NCI-H1436 treated with DMSO at 0.1 percent for 48 hours (cell line): Measurements from ENCODE around the gene PTK6.

Source experiments
- DNase-seq: peaks from one replicate; lab custom pipeline; 2025; lab: John Stamatoyannopoulos, UW

The PTK6 gene

GRCh38 chr20:63543131-63543530 lies 6.0 kb upstream of the PTK6 start:
- no peak for DNase-seq

- no peak for DNase-seq
Observed at GRCh38 chr20:63542696-63543095, 5.5 kb upstream of the PTK6 start.

DNA sequence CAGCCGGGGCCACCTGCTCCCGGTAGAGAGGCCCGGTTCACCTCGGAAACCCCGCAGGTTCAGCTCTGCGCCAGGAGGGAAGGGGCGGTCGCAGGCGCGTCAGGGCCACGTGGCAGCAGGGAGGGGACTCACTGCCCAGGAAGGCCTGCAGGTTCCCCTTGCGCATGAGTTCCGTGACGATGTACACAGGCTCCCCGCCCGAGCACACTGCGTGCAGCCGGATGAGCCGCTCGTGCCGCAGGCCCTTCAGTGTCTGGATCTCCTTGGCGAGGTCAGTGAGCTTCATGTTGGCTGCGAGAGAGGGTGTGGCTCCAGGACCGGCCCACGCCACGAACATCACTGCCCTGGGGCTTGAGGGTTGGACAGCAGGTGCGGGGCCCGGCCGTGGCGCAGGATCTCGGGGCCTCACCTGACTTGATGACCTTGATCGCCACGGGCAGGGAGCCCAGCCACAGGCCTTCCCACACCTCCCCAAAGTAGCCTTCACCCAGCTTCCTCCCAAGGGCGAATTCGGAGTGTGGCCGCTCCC lies 4.9 kb upstream of the PTK6 start:
- no peak for DNase-seq

GRCh38 chr20:63541371-63541770 lies 4.2 kb upstream of the PTK6 start:
- no peak for DNase-seq

GRCh38 chr20:63540417-63541186 lies 3.4 kb upstream of the PTK6 start:
- no peak for DNase-seq

DNA sequence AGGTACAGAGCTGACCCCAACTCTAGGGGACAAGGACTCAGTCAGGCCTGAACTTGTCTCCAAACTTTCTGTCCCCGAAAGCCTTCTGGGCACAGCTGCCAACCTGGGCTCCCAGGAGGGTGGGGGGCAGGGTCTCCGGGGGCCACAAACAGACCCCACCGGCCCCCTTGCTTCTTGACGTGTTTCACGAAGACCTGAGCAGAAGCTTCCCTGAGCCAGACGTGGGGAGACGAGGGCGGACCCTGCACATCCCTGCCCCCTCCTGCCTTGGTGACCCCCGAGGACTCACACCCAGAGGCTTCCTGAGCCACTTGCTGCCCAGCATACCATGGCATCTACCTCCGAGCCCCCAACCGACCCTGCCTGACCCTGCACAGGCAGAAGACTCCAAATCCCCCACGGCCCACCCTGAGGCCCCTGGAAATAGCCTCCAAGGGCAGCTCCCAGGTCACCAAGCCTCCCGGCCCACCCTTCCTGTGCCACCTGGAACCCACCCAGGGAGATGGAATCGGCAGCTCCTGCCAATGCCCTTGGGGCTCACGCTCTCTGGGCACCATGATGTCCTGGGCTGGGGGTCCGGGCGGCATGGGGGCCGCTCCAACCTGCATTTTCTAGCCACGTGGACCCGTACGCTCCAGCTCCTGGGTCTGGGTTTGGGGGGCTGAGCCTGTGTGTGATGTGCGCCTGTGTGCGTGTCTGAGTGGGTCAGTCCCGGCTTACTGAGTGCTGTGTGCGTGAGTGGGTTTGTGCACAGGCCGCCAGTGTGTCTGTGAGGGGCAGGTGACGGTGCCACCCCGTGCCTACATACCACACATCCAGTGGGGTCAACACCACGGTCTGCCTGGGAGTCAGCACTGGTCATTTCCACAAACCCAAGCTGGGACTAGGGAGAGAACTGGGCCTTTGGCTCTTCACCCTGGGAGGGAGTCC lies 2.5 kb upstream of the PTK6 start:
- no peak for DNase-seq

DNA sequence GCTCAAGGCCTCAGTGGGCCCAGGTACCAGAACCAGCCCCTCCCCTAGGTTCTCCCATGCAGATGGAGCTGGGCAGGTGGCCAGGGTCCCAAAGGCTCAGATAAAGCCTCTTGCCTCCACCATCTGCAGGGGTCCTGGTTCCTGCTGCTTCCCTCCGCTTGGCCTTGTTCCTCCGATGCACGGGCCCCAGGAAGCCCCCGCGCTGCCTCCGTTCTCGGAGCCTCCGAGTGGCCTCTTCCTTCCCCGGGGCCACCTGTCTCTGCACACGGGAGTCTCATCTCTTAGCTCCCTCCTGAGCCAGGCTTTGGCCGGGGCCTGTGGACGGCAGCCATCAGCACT lies 1.9 kb upstream of the PTK6 start:
- DNase-seq, result no peak

GRCh38 chr20:63538204-63539091 lies 1.3 kb upstream of the PTK6 start:
- no peak for DNase-seq

DNA sequence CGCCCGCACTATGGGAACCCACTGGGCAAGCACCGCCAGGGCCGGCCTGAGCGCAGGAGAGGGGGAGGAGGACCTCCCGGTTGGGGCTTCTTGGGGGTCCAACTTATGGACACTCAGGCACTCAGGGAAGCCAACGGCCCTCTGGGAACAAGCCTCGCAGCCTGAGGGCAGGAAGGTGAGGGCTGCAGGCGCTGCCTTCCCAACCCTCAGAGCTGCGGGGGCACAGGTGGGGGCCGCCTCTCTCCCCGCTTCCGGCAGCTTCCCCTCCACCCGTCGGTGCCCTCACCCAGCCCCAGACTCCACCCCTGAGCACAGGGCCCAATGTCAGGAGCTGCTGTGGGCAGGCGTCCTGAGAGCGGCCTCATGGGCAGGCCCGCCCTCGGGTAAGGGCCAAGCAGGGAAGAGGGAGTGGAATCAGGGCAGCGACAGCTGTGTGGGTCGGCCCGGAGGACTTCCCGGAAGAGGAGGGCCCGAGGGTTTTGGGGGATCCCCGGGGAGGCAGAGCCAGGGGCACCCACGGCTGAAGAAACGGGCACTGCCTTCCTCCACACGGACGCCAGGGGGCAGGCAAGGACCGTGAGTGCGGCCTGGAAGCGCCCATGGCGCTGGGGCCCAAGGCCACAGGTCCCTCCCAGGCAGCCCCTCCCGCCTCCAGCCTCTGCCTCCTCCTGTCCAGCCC lies 488 bp upstream of the PTK6 start:
- DNase-seq, result peak; percentile 32

- DNase-seq, result no peak
Observed at GRCh38 chr20:63536241-63536977, 767 bp downstream of the PTK6 start.

- no peak for DNase-seq
Observed at GRCh38 chr20:63534831-63535651, 2.1 kb downstream of the PTK6 start.

DNA sequence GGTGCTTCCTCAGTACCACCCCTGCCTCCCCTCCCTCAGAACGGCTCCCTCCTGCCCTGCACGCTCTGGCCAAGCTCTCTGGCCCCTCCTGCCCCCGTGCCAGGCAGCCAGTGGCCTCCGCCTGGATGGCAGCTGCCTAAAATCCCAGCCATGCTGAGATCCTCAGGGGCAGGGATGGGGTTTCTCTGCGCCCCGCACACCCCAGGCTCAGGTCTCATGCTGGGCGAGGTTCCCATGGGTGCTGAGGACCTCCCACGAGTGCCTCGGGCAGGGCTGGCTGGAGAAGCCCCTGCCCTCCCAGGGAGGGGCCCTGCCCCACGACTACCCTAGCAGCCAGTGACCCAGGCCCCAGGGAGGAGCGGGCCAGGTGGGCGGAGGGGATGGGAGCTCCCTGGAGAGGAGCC lies 2.7 kb downstream of the PTK6 start:
- no peak for DNase-seq

DNA sequence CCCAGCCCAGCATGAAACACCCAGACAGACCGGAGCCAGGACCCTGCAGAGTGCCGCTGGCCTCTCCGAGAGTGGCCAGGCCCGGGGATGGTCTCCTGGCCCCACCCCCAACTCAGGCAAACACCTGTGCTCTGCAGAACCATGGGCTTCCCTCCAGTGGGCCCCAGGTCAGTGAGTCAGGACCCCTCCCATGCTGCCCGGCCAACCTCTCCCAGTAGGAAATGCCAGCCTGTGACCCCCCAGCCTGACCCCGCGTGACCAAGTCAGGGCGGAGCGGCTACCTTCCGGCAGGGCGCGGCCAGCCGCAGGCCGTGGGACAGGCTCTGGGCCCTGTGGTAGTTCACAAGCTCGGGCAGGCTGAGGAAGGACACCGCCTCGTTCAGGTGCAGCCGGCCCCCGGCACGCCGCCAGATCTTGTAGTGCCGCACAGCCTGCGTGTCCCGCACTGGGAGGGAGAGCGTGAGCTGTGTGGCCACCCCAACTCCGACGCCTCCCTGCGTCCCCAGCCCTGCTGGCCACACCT lies 3.2 kb downstream of the PTK6 start:
- no peak for DNase-seq

- no peak for DNase-seq
Observed at GRCh38 chr20:63533388-63533787, 3.8 kb downstream of the PTK6 start.

DNA sequence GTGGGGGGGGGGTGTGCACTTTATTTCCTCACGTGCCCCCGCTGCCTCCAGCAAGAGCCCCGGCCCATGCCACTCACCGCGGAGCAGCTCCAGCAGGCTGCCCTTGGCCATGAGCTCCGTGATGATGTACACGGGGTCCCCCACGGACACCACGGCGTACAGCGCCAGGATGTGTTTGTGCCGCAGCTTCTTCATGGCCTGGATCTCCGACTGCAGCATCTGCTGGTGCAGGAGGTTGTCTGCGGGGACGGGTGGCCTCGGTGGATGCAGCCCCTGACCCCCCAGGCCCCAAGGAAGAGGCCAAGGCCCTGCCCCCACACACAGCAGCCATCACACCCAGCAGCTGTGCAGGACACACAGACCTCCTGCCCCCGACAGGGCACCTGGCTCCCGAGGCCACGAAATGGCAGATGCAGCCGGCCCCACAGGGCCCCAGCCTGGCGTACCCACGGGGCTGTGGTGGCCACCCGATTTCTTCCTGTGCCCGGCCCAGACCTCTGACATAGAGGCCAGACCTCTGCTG lies 4.7 kb downstream of the PTK6 start:
- no peak for DNase-seq

DNA sequence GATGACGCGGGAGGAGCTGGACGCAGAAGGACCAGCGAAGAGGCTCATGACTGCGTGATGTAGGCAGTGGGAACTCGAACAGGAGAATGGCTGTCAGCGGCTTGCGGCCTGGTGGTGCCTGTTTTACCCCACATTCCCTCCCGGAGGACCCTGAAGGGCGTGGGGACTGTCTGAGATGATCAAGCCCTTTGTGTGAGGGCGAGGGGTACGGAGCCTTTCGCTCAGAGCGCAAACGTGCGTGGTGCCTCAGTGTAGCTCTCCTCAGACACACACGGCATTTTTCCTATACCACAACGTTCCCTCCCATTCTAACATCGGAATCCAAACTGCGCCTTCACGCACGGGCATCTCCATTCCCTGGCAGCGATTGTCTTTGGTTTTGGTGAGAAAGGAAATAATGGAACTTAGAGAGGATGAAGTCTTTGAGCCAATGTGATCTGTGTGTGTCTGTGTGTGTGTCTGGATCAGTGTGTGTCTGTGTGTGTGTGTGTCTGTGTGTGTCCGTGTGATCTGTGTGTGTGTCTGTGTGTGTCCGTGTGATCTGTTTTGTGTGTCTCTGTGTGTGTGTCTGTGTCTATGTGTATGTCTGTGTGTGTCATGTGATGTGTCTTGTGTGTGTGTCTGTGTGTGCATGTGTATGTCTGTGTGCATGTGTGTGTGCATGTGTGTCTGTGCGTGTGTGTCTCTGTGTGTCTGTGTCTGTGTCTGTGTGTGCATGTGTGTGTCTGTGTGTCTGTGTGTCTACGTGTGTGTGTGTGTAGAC lies 5.3 kb downstream of the PTK6 start:
- DNase-seq, result no peak

- no peak for DNase-seq
Observed at GRCh38 chr20:63530788-63531160, 6.4 kb downstream of the PTK6 start.
